HEK293T (cell line): ENCODE data around the gene AGO1.
"Not testable (repeated sequence)": the region's sequence is repeated elsewhere in the genome, so short reads cannot be mapped to it uniquely, and the experiment has no call there.

ENCODE experiments used
- CTCF ChIA-PET: fragments of 350-600 bp; formaldehyde crosslinking; extraction: SDS; loops from one replicate; lab custom pipeline; 2021; ENCODE audit warnings: antibody characterized with exemption, inconsistent platforms; lab: Yijun Ruan, JAX
- POLR2A ChIA-PET: fragments of 350-600 bp; formaldehyde crosslinking; extraction: SDS; loops from one replicate; lab custom pipeline; 2020; ENCODE audit warnings: antibody characterized with exemption, inconsistent platforms; lab: Yijun Ruan, JAX
- DNase-seq: peaks from one replicate; pipeline ENCODE4 v3.0.0; 2012; ENCODE audit warnings: mixed read lengths; ENCODE audit errors: extremely low spot score
- ARNT ChIP-seq: fragments of 450-650 bp; IDR thresholded peaks from 2 replicates; pipeline ENCODE4 v1.6.1; 2017; ENCODE audit warnings: mild to moderate bottlenecking
- BHLHE40 ChIP-seq: fragments of 450-650 bp; IDR thresholded peaks from 2 replicates; pipeline ENCODE4 v1.6.1; 2016; ENCODE audit warnings: mild to moderate bottlenecking, moderate library complexity, borderline replicate concordance
- CTBP1 ChIP-seq: fragments of 450-650 bp; IDR thresholded peaks from 2 replicates; pipeline ENCODE4 v1.6.1; 2016; ENCODE audit warnings: borderline replicate concordance
- ELF4 ChIP-seq: fragments of 450-650 bp; IDR thresholded peaks from 2 replicates; pipeline ENCODE4 v1.6.1; 2017; ENCODE audit warnings: antibody characterized with exemption
- FOXA1 ChIP-seq: fragments of 450-650 bp; IDR thresholded peaks from 2 replicates; pipeline ENCODE4 v1.6.1; 2016; ENCODE audit warnings: mild to moderate bottlenecking
- FOXK2 ChIP-seq: fragments of 450-650 bp; IDR thresholded peaks from 2 replicates; pipeline ENCODE4 v1.6.1; 2016; ENCODE audit warnings: mild to moderate bottlenecking
- FOXM1 ChIP-seq: fragments of 450-650 bp; IDR thresholded peaks from 2 replicates; pipeline ENCODE4 v1.6.1; 2017; ENCODE audit warnings: mild to moderate bottlenecking, borderline replicate concordance
- HDGF ChIP-seq: fragments of 450-650 bp; IDR thresholded peaks from 2 replicates; pipeline ENCODE4 v1.6.1; 2017; ENCODE audit warnings: antibody characterized with exemption, borderline replicate concordance
- L3MBTL2 ChIP-seq: fragments of 450-650 bp; conservative IDR thresholded peaks from 2 replicates; pipeline ENCODE4 v1.6.1; 2016; ENCODE audit warnings: mild to moderate bottlenecking
- LEF1 ChIP-seq: fragments of 450-650 bp; IDR thresholded peaks from 2 replicates; pipeline ENCODE4 v1.6.1; 2017; ENCODE audit warnings: mild to moderate bottlenecking, borderline replicate concordance
- NFRKB ChIP-seq: fragments of 450-650 bp; IDR thresholded peaks from 2 replicates; pipeline ENCODE4 v1.6.1; 2016; ENCODE audit warnings: mild to moderate bottlenecking, moderate library complexity
- SP1 ChIP-seq: fragments of 450-650 bp; IDR thresholded peaks from 2 replicates; pipeline ENCODE4 v1.6.1; 2017
- SUZ12 ChIP-seq: fragments of 450-650 bp; IDR thresholded peaks from 2 replicates; pipeline ENCODE4 v1.6.1; 2016; ENCODE audit warnings: mild to moderate bottlenecking
- TARDBP ChIP-seq: fragments of 450-650 bp; IDR thresholded peaks from 2 replicates; pipeline ENCODE4 v1.6.1; 2016
- ZNF384 ChIP-seq: fragments of 450-650 bp; IDR thresholded peaks from 2 replicates; pipeline ENCODE4 v1.6.1; 2016
- TF ChIP-seq, protein P1 (sequence below): fragments of 450-650 bp; IDR thresholded peaks from 2 replicates; pipeline ENCODE4 v1.6.1; 2016

Gene AGO1

DNA sequence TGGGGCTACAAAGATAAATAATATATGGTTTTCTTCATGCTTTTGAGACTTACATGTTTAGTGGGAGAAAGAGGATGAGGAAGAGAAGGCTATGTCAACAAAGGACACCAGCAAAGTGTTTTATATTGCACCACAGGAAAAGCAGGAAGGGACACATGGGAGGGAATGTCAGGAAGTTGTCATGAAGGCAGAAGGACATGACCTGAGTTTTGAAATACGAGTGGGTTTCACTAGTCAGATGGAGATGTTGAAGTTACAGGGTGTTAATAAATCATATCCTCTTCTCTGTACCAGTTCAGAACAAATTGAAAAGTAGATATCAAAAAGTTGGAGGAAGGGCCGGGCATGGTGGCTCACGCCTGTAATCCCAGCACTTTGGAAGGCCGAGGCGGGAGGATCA lies 18.2 kb upstream of the AGO1 start:
- ChIA-PET CTCF (interaction anchor here (0.6 kb wide), 1 partner anchor 17 kb away, joined by 3 read pairs; no protein-coding TSS in a partner anchor), POLR2A (no interaction called here)
- DNase-seq = no peak
- TF ChIP-seq FOXA1 (no peak), FOXK2 (no peak), LEF1 (no peak), FOXM1 (no peak)
- TF ChIP-seq, protein P1, sequence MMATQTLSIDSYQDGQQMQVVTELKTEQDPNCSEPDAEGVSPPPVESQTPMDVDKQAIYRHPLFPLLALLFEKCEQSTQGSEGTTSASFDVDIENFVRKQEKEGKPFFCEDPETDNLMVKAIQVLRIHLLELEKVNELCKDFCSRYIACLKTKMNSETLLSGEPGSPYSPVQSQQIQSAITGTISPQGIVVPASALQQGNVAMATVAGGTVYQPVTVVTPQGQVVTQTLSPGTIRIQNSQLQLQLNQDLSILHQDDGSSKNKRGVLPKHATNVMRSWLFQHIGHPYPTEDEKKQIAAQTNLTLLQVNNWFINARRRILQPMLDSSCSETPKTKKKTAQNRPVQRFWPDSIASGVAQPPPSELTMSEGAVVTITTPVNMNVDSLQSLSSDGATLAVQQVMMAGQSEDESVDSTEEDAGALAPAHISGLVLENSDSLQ = no peak

DNA sequence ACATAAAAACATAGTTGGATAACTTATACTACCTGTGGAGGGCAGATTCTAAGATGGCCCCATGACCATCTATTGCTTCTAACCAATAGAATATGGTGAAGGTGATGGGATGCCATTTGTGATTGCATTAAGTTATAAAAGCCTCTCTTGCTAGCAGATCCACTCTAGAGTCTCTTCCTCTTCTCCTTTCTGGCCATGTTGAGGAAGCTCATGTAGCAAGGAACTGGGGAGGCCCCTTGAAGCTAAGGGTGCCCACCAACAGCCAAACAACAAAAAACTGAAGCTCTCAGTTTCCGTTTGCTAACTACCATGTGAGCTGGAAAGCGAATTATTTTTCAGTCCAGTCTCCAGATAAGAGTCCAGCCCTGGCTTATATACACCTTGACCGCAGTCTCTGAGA lies 16.0 kb upstream of the AGO1 start:
- ChIA-PET POLR2A (no interaction called here), CTCF (no interaction called here)
- DNase-seq = no peak
- TF ChIP-seq ELF4 = no peak
- TF ChIP-seq FOXM1 = no peak
- TF ChIP-seq FOXA1 = no peak
- no peak for TF ChIP-seq FOXK2
- TF ChIP-seq NFRKB = no peak
- TF ChIP-seq ZNF384 = no peak
- TF ChIP-seq, protein P1 = no peak
- TF ChIP-seq HDGF = no peak
- no peak for TF ChIP-seq BHLHE40
- no peak for TF ChIP-seq SP1
- TF ChIP-seq ARNT = no peak

DNA sequence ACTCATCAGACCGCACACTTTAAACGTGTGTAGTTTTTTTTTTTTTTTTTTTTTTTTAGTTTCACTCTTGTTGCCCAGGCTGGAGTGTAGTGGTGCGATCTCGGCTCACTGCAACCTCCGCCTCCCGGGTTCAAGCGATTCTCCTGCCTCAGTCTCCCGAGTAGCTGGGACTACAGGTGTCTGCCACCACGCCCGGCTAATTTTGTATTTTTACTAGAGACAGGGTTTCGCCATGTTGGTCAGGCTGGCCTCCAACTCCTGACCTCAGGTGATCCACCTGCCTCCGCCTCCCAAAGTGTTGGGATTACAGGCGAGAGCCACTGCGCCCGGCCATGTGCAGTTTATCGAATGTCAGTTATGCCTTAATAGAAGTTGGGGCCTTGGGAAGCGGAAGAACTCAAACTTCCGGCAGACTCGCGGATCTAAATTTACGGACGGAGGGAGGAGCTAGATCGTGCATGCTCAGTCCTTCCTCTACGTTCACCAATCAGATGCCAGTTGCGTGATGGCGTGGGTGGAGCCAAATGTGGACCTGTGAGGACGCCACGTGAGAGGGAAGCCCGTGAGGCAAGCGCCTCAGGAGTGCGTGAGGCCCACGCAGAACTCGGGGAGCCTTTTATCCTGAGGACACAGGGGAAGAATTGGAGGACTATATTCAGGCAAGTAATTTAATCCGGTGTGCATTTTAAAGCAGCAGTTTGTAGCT lies 13.6 kb upstream of the AGO1 start:
- CTCF ChIA-PET, DNase-seq, POLR2A ChIA-PET: not testable (repeated sequence)

DNA sequence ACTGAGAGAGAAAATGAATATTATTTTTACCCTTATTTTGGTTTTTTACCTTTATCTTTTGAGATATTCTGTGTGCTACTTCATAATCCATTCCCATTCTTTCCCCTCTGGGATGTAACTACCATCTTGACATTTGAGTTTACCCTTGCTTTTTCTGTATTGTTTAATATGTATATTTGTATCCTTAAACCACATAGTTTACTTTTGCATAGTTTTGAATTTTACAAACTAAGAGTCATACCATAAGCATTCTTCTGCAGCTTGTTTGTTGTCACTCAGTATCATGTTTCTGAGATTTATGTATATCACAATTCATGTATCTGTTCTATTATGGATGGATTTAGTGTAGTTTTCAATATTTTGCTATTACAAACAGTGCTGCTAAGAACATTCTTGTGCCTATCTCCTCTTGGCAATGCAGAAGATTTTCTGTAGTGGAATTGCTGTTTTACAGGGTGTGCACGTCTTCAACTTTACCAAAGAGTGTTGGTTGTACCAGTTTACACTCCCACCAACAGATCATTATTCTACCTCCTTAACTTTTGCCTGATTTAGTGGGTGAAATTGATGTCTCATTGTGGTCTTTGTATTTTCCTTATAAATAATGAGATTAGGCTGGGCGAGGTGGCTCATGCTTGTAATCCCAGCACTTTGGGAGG lies 12.2 kb upstream of the AGO1 start:
- TF ChIP-seq FOXA1 (no peak), BHLHE40 (no peak), L3MBTL2 (no peak), NFRKB (no peak), LEF1 (no peak), CTBP1 (no peak), ARNT (no peak), HDGF (no peak), SUZ12 (no peak), ZNF384 (no peak), FOXK2 (no peak), ELF4 (no peak), FOXM1 (no peak), SP1 (no peak), TARDBP (no peak)
- TF ChIP-seq, protein P1 = no peak
- POLR2A ChIA-PET = no interaction called here
- CTCF ChIA-PET = no interaction called here
- DNase-seq = no peak

DNA sequence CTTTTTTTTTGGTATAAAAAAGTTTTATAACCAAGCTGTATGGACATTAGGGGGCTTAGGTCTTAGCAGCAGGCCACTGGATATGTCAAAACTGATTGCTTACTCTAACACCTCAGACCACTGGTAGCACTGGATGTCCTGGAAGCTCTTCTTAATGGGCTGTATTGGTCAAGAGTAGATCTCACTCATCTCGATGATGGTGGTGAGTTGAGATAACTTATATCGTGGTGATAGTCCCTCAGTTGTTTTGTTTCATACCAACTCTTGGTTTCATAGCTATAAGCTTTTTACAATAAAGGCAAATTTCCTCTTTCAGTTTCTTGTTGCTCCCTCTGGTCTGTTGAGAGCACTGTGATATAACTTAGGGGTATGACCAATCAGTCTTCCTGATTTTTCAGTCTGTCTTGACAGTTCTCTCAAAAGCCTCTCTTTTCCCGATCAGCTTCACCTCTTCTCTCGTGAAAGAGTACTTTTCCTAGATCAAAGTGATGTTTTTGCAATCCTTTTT lies 9.7 kb upstream of the AGO1 start:
- no peak for TF ChIP-seq TARDBP
- TF ChIP-seq NFRKB = no peak
- TF ChIP-seq FOXM1 = no peak
- TF ChIP-seq FOXA1 = no peak
- no peak for TF ChIP-seq SUZ12
- no peak for TF ChIP-seq HDGF
- no peak for TF ChIP-seq BHLHE40
- TF ChIP-seq ELF4 = no peak
- TF ChIP-seq ZNF384 = no peak
- no peak for TF ChIP-seq ARNT
- TF ChIP-seq, protein P1 = no peak
- POLR2A ChIA-PET = no interaction called here
- DNase-seq = no peak
- CTCF ChIA-PET = interaction anchor here (1.6 kb wide), 1 partner anchor 9 kb away, joined by 6 read pairs; no protein-coding TSS in a partner anchor

DNA sequence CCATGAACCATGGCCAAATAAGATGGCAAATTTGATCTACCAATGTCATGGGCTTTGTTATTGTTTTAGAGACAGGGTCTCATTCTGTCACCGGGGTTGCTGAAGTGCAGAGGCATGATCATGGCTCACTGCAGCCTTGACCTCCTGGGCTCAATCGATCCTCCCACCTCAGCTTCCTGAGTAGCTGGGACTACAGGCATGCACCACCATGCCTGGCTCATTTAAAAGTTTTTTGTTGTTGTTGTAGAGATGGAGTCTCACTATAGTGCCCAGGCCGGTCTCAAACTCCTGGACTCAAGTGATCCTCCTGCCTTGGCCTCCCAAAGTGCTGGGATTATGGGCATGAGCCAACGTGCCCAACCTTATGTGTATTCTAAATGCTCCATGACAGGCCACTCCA lies 8.9 kb upstream of the AGO1 start:
- CTCF ChIA-PET, POLR2A ChIA-PET: not testable (repeated sequence)

More for the DNA sequence above, 8.9 kb upstream of the AGO1 start:
- not testable (repeated sequence) for DNase-seq
